ENCODE measurements around the gene CMTM1. TPM values are rescaled to one million over a fixed set of nuclear protein-coding genes. Genes with fewer than 3 reads are reported as not detected.

The CMTM1 gene
- total and polyA plus RNA-seq, 7 donors: 0.71 to 3.0 (median 1.3) TPM; not detected in 2

DNA sequence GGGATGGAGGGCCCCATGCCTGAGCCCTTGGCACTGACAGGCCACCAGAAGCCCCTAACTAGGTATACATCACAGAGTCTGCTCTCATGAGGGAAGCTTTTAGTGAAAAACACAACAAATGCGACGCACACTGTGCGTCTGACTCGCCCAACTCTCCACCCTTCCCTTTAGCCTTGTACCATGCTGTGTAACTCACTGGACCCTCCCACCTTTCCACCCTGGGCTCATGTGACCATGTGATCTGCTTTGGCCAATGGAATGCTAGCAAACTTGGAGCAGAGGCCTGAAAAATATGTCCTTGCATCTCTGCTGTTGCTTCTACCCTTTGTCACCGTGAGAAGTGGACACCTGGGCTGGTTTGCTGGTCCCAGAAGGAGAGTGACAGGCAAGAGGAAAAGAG is 37.9 kb upstream of the CMTM1 start:
- Histone ChIP-seq H3K36me3 (peaks cover 17 to 91% (median 49%) of the 10 kb centered on the region in 4 donors), H3K27me3 (no peaks in the 10 kb centered on the region), H3K4me3 (no peak overlapping the region), H3K4me1 (no peaks in the 10 kb centered on the region), H3K9me3 (no peaks in the 10 kb centered on the region), H3K27ac (no peak overlapping the region)
- TF ChIP-seq CTCF (IDR thresholded peaks at IDR 0.05): no peak
- no peak for TF ChIP-seq EP300 (IDR thresholded peaks at IDR 0.05)
- TF ChIP-seq POLR2AphosphoS5 (IDR thresholded peaks at IDR 0.05): no peak
- no peak for TF ChIP-seq POLR2A (IDR thresholded peaks at IDR 0.05)
- intact Hi-C loops (cut with DNase I): no loop called here
- 96 to 97% methylated on average over 5 of the region's 5 CpGs for WGBS, 2 donors
- no peak for DNase-seq

GRCh38 chr16:66529475-66529874 is 36.8 kb upstream of the CMTM1 start:
- H3K36me3 ChIP-seq: peaks cover 17 to 94% (median 51%) of the 10 kb centered on the region in 4 donors
- WGBS, 2 donors: 92 to 93% methylated on average over 6 of the region's 6 CpGs

GRCh38 chr16:66534376-66534799 is 31.9 kb upstream of the CMTM1 start:
- intact Hi-C loops (cut with DNase I): no loop called here
- no peaks in the 10 kb centered on the region for H3K27me3 ChIP-seq
- peaks cover 0 to 91% (median 38%) of the 10 kb centered on the region in 4 donors for H3K36me3 ChIP-seq

More at GRCh38 chr16:66529475-66529874, 36.8 kb upstream of the CMTM1 start:
- no peak for DNase-seq
- Histone ChIP-seq H3K4me3 (no peak overlapping the region), H3K27me3 (no peaks in the 10 kb centered on the region), H3K27ac (no peak overlapping the region), H3K9me3 (no peaks in the 10 kb centered on the region), H3K4me1 (no peaks in the 10 kb centered on the region)
- TF ChIP-seq POLR2AphosphoS5 (IDR thresholded peaks at IDR 0.05): no peak
- no peak for TF ChIP-seq POLR2A (IDR thresholded peaks at IDR 0.05)
- TF ChIP-seq EP300 (IDR thresholded peaks at IDR 0.05): no peak
- TF ChIP-seq CTCF (IDR thresholded peaks at IDR 0.05): no peak
- intact Hi-C loops (cut with DNase I): no loop called here

DNA sequence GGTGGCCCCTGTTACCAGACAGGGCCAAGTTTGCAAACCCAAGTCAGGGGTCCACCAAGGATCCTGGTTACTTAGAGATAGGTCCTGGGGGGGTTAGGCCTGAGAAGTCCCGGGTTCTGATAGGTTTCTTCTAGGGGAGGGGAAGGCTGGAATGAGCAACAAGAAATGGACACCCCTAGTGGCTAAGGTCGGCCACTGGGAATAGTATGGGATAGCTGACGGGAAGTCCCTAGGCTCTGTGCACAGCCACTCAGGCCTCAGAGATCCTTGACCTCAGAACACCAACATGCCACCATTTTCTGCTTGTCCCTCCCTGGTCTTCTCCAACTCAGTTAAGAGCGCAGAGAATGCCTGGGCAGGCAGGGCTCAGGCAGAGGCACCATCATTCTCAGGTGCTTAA is 29.7 kb upstream of the CMTM1 start:
- H3K27me3 ChIP-seq: no peaks in the 10 kb centered on the region
- no peak overlapping the region for H3K4me3 ChIP-seq
- peaks cover 0 to 89% (median 21%) of the 10 kb centered on the region in 4 donors for H3K36me3 ChIP-seq
- TF ChIP-seq EP300 (IDR thresholded peaks at IDR 0.05) (no peak), POLR2A (IDR thresholded peaks at IDR 0.05) (no peak), POLR2AphosphoS5 (IDR thresholded peaks at IDR 0.05) (no peak), CTCF (IDR thresholded peaks at IDR 0.05) (no peak)
- no peaks in the 10 kb centered on the region for H3K4me1 ChIP-seq
- H3K9me3 ChIP-seq: no peaks in the 10 kb centered on the region
- no peak for DNase-seq
- no peak overlapping the region for H3K27ac ChIP-seq
- WGBS, 2 donors: 89 to 92% methylated on average over 4 of the region's 4 CpGs
- intact Hi-C loops (cut with DNase I): no loop called here

More at GRCh38 chr16:66534376-66534799, 31.9 kb upstream of the CMTM1 start:
- no peak overlapping the region for H3K4me3 ChIP-seq
- no peak for DNase-seq
- WGBS, 2 donors: 96 to 98% methylated on average over 1 of the region's 1 CpG
- TF ChIP-seq CTCF (IDR thresholded peaks at IDR 0.05) (no peak), EP300 (IDR thresholded peaks at IDR 0.05) (no peak), POLR2A (IDR thresholded peaks at IDR 0.05) (no peak), POLR2AphosphoS5 (IDR thresholded peaks at IDR 0.05) (no peak)
- no peaks in the 10 kb centered on the region for H3K4me1 ChIP-seq
- no peaks in the 10 kb centered on the region for H3K9me3 ChIP-seq
- H3K27ac ChIP-seq: no peak overlapping the region

DNA sequence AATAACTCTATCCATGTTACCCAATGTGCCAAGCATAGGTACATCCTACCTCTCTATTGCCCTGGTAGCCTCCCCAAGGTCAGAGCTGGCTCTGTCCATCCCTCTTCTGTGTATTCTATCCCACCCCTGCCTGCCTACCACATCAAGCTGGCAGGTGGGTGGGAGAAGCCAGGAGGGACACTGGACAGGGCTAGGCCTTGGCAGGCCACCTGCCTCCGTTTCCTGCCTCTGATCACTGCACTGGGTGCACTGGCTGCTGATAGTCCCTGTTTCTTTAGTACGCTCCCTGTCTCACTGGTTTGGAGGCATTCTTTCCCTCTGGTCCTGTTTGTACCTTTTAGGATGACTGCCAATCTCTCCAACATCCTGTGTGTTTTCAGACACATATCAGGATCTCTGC is 29.0 kb upstream of the CMTM1 start:
- H3K9me3 ChIP-seq: no peaks in the 10 kb centered on the region
- peaks cover 0 to 91% (median 24%) of the 10 kb centered on the region in 4 donors for H3K36me3 ChIP-seq
- H3K4me3 ChIP-seq: no peak overlapping the region
- H3K27me3 ChIP-seq: no peaks in the 10 kb centered on the region
- no peak for DNase-seq
- intact Hi-C loops (cut with DNase I): no loop called here
- no peak overlapping the region for H3K27ac ChIP-seq
- TF ChIP-seq CTCF (IDR thresholded peaks at IDR 0.05) (no peak), EP300 (IDR thresholded peaks at IDR 0.05) (no peak), POLR2AphosphoS5 (IDR thresholded peaks at IDR 0.05) (no peak)
- 91 to 98% methylated on average over 2 of the region's 2 CpGs for WGBS, 2 donors
- no peaks in the 10 kb centered on the region for H3K4me1 ChIP-seq

All from sigmoid colon (tissue), 7 donors.